CD4-positive, alpha-beta T cell (primary cell): ENCODE results near the gene UBE2Q1. TPM values are rescaled to one million over a fixed set of nuclear protein-coding genes. Genes with fewer than 3 reads are reported as not detected.

Source experiments
- ATAC-seq: fragments of 200-7000 bp; cut with Tn5 transposase; one replicate; pipeline ENCODE4 v1.10.0; 2022; ENCODE audit warnings: mild to moderate bottlenecking; ENCODE audit not compliant: poor library complexity
- CTCF ChIA-PET: fragments of 350-600 bp; sonication (Branson Sonifier 250); formaldehyde crosslinking; loops from one replicate; lab custom pipeline; 2021; ENCODE audit warnings: antibody characterized with exemption, inconsistent platforms; lab: Charles Lee
- POLR2A ChIA-PET: fragments of 350-600 bp; sonication (Branson Sonifier 250); formaldehyde crosslinking; loops from one replicate; lab custom pipeline; 2021; ENCODE audit warnings: antibody characterized with exemption, inconsistent platforms; lab: Charles Lee
- DNase-seq, 14 experiments: peaks; one replicate each; pipeline ENCODE4 v3.0.0-alpha.2; 2013 to 2020; ENCODE audit warnings: mixed read lengths in 2 of 14
- H3K27ac ChIP-seq, 2 donors: one replicate each; pipeline versions ENCODE4 v1.5.1 to v1.7.0; 2013; ENCODE audit warnings: low read length in 2 of 2, low read depth in 1 of 2, mild to moderate bottlenecking in 1 of 2
- H3K27me3 ChIP-seq, 2 experiments: 1 replicate in 1 of 2; 2 replicates in 1 of 2; pipeline versions ENCODE4 v1.6.1 to v1.7.0; 2013; ENCODE audit warnings: low read length in 2 of 2, control low read depth in 1 of 2, mild to moderate bottlenecking in 1 of 2, moderate library complexity in 1 of 2; ENCODE audit not compliant: insufficient read depth in 2 of 2, control insufficient read depth in 1 of 2
- H3K36me3 ChIP-seq: one replicate; pipeline ENCODE4 v1.6.1; 2013; ENCODE audit warnings: low read length, control low read depth; ENCODE audit not compliant: insufficient read depth
- H3K4me1 ChIP-seq: one replicate; pipeline ENCODE4 v1.6.1; 2013; ENCODE audit warnings: low read length, control low read depth; ENCODE audit not compliant: insufficient read depth
- H3K4me3 ChIP-seq: one replicate; pipeline ENCODE4 v1.5.1; 2013; ENCODE audit warnings: mild to moderate bottlenecking, low read length, moderate library complexity
- H3K9me3 ChIP-seq, 2 experiments: 1 replicate in 1 of 2; 2 replicates in 1 of 2; pipeline versions ENCODE4 v1.6.1 to v1.7.0; 2013; ENCODE audit warnings: low read length in 2 of 2, mild to moderate bottlenecking in 2 of 2, control low read depth in 1 of 2, moderate library complexity in 1 of 2; ENCODE audit not compliant: control insufficient read depth in 1 of 2, insufficient read depth in 1 of 2
- H3K27ac Mint-ChIP-seq: one replicate; pipeline ENCODE4 v1.8.0; 2020; ENCODE audit warnings: mixed read lengths
- H3K27me3 Mint-ChIP-seq: one replicate; pipeline ENCODE4 v1.8.0; 2021; ENCODE audit warnings: mixed read lengths
- H3K36me3 Mint-ChIP-seq: one replicate; pipeline ENCODE4 v1.8.0; 2021; ENCODE audit warnings: low read depth, mixed read lengths
- H3K4me1 Mint-ChIP-seq: one replicate; pipeline ENCODE4 v1.8.0; 2021; ENCODE audit warnings: low read depth, mixed read lengths
- H3K4me3 Mint-ChIP-seq: one replicate; pipeline ENCODE4 v1.8.0; 2020; ENCODE audit warnings: mild to moderate bottlenecking, mixed read lengths
- H3K9me3 Mint-ChIP-seq: one replicate; pipeline ENCODE4 v1.8.0; 2020; ENCODE audit warnings: mixed read lengths
- CTCF ChIP-seq: fragments of 200-600 bp; IDR thresholded peaks from one replicate; pipeline ENCODE4 v1.8.0; 2022; ENCODE audit warnings: antibody characterized with exemption, mild to moderate bottlenecking
- intact Hi-C, 2 experiments: fragments of 100-400 bp; cut with DNase I in 1 of 2; cut with micrococcal nuclease in 1 of 2; formaldehyde crosslinking; loops; one replicate each; pipeline versions ENCODE4 v1.15.1 to v1.9.0; 2023 to 2025; cut with DNase I, micrococcal nuclease
- total RNA-seq, 174 experiments: library from RNA in 2 of 174; stranded (reverse) in 2 of 174; gene quantifications; one replicate each; pipeline ENCODE4 v1.2.3 and lab custom pipeline; 2021 to 2026

The UBE2Q1 gene
- total RNA-seq, 2 experiments from 2014 or later, result 78.7 to 82.3 TPM

DNA sequence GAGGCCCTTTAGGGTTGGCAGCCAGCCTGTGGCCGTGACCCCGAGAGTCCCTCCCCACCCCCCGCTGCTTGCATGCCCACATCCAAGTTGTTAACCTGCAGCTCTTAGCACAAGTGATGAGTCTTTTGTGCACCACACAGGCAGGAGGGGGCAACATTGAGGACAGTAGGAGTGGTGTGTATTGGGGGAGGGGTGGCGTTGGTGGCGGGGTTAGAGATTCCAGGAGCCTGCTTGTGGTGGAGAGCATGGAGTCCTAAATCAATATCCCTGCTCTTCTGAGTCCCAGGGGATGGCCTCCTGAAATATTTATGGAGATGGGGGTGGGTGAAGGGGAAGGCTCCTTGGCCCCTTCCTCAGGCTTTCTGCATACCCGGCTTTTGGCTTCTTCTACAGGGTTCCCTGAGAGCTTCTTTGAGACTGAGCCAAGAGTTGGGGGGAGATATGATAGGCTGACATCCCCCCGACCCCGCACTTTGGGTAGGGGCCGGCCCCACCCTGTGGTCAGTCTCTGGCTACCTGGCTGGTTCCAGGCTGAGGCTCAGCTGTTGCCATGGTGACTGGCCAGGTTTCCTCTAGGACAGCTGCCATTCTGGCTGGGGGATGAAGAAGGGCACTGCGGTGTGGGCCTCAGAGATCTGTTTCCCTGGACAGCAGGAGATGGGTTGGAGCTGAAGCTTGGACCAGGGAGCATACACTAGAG, 14.2 kb upstream of the UBE2Q1 start:
- POLR2A ChIA-PET, result no interaction called here

GRCh38 chr1:154571964-154572288, 13.5 kb upstream of the UBE2Q1 start:
- no peak overlapping the region for H3K4me3 ChIP-seq
- H3K27ac Mint-ChIP-seq, result no peak overlapping the region
- no peak for DNase-seq
- no peaks in the 10 kb centered on the region for H3K4me1 Mint-ChIP-seq
- H3K4me3 Mint-ChIP-seq, result no peak overlapping the region
- peaks cover 39% of the 10 kb centered on the region for H3K27me3 Mint-ChIP-seq
- no peak for ATAC-seq
- intact Hi-C loops, result no loop called here
- H3K9me3 Mint-ChIP-seq, result no peaks in the 10 kb centered on the region
- no peaks in the 10 kb centered on the region for H3K36me3 Mint-ChIP-seq
- no peak for TF ChIP-seq CTCF
- H3K4me1 ChIP-seq, result peaks cover 14% of the 10 kb centered on the region
- peaks cover 0 to 10% of the 10 kb centered on the region in 2 experiments for H3K9me3 ChIP-seq
- ChIA-PET CTCF (no interaction called here), POLR2A (no interaction called here)
- no peaks in the 10 kb centered on the region for H3K36me3 ChIP-seq
- no peak overlapping the region for H3K27ac ChIP-seq
- H3K27me3 ChIP-seq, result peaks cover 18% of the 10 kb centered on the region in 2 experiments

More for the DNA sequence above, 14.2 kb upstream of the UBE2Q1 start:
- Histone ChIP-seq H3K4me1 (peaks cover 11% of the 10 kb centered on the region), H3K9me3 (peaks cover 0 to 6% of the 10 kb centered on the region in 2 experiments), H3K36me3 (no peaks in the 10 kb centered on the region), H3K27me3 (peaks cover 11 to 12% of the 10 kb centered on the region in 2 experiments), H3K27ac (no peak overlapping the region), H3K4me3 (no peak overlapping the region)
- Mint-ChIP-seq H3K27ac (no peak overlapping the region), H3K4me3 (no peak overlapping the region), H3K9me3 (no peaks in the 10 kb centered on the region), H3K4me1 (no peaks in the 10 kb centered on the region), H3K27me3 (peaks cover 34% of the 10 kb centered on the region), H3K36me3 (no peaks in the 10 kb centered on the region)
- ATAC-seq, result no peak
- intact Hi-C loops, result no loop called here
- DNase-seq, result no peak
- CTCF ChIA-PET, result no interaction called here
- TF ChIP-seq CTCF, result no peak

- H3K9me3 Mint-ChIP-seq, result no peaks in the 10 kb centered on the region
- H3K36me3 ChIP-seq, result no peaks in the 10 kb centered on the region
- H3K4me3 ChIP-seq, result no peak overlapping the region
- ChIA-PET POLR2A (no interaction called here), CTCF (no interaction called here)
- no peak overlapping the region for H3K27ac Mint-ChIP-seq
- H3K4me1 Mint-ChIP-seq, result no peaks in the 10 kb centered on the region
- H3K27me3 ChIP-seq, result peaks cover 22 to 23% of the 10 kb centered on the region in 2 experiments
- intact Hi-C loops, result no loop called here
- no peak for TF ChIP-seq CTCF
- H3K36me3 Mint-ChIP-seq, result no peaks in the 10 kb centered on the region
- no peak overlapping the region for H3K27ac ChIP-seq
- no peak overlapping the region for H3K4me3 Mint-ChIP-seq
- H3K4me1 ChIP-seq, result peaks cover 14% of the 10 kb centered on the region
- peaks cover 0 to 10% of the 10 kb centered on the region in 2 experiments for H3K9me3 ChIP-seq
- no peak for DNase-seq
- peaks cover 44% of the 10 kb centered on the region for H3K27me3 Mint-ChIP-seq
- ATAC-seq, result no peak
Observed at GRCh38 chr1:154571244-154571963, 12.9 kb upstream of the UBE2Q1 start.
